ENCODE results near the gene CADM4.
A peak's percentile ranks its signal among the peaks of the same experiment; 100 is the strongest.
"Not testable (repeated sequence)": the region's sequence is repeated elsewhere in the genome, so short reads cannot be mapped to it uniquely, and the experiment has no call there.

CADM4 gene

DNA sequence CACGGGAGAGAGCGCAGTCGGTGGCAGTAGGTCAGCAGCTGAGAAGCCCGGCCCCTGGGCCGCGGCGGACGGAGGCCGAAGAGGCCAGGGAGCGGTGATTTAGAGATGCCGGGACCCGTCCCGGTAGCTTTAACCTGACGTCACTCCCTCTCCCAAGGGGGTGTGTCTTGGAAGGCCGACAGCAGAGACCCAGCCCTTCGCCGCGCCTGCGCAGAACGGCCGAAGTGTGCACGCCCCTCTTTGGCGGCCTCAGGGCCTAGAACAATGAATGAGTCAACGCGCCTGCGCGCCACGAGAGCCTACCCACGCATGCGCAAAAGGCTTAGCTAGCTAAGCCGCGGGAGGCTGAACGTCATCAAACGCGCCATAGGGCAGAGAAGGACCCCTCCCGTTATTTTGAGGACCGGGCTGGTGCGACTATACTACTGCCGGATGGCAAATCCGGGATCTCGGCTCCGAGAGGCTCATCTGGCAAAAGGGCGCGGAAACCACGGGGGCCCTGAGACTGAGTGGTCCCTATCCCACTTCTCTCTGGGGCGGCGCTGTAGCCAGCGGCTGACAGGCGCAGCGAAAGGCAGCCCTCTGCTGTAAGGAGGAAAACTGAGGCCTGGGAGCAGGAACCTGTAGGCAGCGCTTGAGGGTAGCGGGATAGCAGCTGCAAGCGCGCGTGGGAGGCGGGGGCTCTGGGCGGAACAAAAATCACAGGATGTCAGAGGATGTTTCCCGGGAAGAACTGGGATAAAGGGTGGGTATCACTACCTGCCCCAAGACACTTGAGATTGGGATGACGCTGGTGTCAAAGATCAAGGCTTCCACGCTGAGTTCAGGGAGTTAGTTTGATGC lies 43.4 kb downstream of the CADM4 start, which contains the start of the genes IRGQ and ZNF576:
Gene IRGQ (minus strand): TSS at position 136 of the 843 bp plus-strand sequence. CDS start 796 bp downstream, outside the sequence.
Gene ZNF576 (plus strand): TSS at position 597 of the 843 bp plus-strand sequence. CDS start 514 bp downstream, outside the sequence.
- peak within 1 kb of the TSS; percentile 100 for H3K27ac Mint-ChIP-seq
- H3K9me3 Mint-ChIP-seq, result no peaks in the 10 kb centered on the region
- H3K4me3 Mint-ChIP-seq, result peak within 1 kb of the TSS; percentile 100
- peaks cover 39% of the 10 kb centered on the region for H3K4me1 Mint-ChIP-seq (ENCODE audit: low read depth)
- no peaks in the 10 kb centered on the region for H3K27me3 Mint-ChIP-seq
- DNase-seq, result peak; percentile 100
- peaks cover 85% of the 10 kb centered on the region for H3K36me3 Mint-ChIP-seq (ENCODE audit: low read depth)

DNA sequence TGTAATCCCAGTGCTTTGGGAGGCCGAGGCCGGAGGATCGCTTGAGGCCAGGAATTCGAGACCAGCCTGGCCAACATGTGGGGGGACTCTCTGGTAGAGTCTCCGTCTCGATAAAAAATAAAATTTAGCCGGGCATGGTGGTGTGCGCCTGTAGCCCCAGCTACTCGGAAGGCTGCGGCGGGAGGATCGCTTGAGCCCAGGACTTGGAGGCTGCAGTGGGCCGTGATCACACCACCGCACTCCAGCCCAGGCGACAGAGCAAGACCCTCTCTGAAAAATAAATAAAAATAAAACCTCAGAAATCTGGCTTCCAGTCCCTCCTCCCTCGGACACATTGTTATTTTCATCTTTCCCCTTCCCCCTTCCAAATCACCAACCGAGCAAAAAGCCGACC lies 44.0 kb downstream of the CADM4 start:
- peak overlapping the region; percentile 100 for H3K4me3 Mint-ChIP-seq
- peak overlapping the region; percentile 100 for H3K27ac Mint-ChIP-seq
- H3K36me3 Mint-ChIP-seq (ENCODE audit: low read depth), result peaks cover 85% of the 10 kb centered on the region
- no peaks in the 10 kb centered on the region for H3K27me3 Mint-ChIP-seq
- no peaks in the 10 kb centered on the region for H3K9me3 Mint-ChIP-seq
- DNase-seq, result no peak
- H3K4me1 Mint-ChIP-seq (ENCODE audit: low read depth), result peaks cover 39% of the 10 kb centered on the region

DNA sequence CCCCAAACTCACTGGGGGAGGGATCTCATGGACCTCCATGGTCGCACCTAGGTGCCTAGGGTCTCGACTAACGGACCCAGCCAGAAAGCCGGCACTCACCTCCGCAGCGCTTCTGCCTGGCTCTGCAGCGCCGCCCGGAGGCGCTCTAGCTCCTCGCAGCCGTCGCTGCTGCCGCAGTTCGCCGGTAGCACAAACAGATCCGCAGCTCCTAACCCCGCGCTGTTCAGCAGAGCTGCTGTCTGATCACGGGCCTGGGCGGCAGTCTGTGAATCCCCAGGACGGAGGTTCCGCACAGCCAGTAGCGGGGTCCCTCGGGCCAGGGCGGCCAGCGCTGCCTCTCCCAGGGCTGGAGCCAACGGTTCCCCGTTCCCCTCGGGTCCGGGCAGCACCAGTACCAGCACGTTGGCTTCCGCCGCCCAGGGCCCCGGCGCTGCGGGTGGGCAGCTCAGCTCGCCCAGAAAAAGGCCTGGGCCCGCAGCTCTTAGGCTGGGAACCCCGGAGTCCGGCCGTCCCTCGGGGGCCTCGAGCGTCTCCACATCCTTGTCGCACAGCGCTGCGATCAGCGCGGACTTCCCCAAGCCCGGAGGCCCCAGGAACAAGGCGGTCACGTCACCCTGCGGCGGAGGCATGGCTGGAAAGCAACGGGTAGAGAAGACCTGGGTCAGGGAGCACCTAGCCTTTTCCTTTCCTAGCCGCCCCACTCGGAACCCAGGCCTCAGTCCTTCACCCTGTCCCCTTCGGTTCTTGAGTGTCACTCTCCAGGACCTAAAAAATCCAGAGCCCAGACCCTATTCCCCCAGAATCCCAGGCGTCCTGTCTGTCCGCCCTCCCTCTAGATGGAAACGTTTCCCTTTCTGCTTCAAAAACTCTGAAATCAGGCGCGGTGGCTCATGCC lies 44.7 kb downstream of the CADM4 start:
- peaks cover 85% of the 10 kb centered on the region for H3K36me3 Mint-ChIP-seq (ENCODE audit: low read depth)
- no peaks in the 10 kb centered on the region for H3K27me3 Mint-ChIP-seq
- DNase-seq, result peak; percentile 82
- no peaks in the 10 kb centered on the region for H3K9me3 Mint-ChIP-seq
- H3K4me1 Mint-ChIP-seq (ENCODE audit: low read depth), result peaks cover 41% of the 10 kb centered on the region
- peak overlapping the region; percentile 100 for H3K27ac Mint-ChIP-seq
- H3K4me3 Mint-ChIP-seq, result peak overlapping the region; percentile 100

DNA sequence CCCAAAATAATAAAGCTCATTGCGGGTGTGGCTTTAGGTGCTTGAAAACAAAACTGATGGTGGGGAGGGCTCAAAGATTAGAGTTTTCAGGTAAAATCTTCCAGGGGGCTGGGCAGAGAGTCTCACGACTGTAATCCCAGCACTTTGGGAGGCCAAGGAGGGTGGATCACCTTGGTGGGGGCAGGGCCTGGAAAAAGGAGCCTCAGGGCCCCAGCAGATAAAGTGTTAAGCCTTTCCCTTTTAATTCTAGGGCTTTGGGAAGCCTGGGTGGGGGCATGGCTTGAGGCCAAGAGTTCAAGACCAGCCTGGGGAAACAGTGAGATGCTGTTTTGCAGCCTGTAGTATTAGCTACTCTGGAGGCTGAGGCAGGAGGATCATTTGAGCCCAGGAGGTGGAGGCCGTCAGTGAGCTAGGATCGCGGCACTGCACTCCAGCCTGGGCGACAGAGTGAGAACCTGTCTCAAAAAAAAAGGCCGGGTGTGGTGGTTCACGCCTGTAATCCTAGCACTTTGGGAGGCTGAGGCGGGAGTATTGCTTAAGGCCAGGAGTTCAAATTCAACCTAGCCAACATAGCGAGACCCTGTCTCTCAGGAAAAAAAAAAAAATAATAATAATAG lies 45.5 kb downstream of the CADM4 start:
- Mint-ChIP-seq H3K9me3 (no peaks in the 10 kb centered on the region), H3K4me1 (ENCODE audit: low read depth) (peaks cover 42% of the 10 kb centered on the region)

DNA sequence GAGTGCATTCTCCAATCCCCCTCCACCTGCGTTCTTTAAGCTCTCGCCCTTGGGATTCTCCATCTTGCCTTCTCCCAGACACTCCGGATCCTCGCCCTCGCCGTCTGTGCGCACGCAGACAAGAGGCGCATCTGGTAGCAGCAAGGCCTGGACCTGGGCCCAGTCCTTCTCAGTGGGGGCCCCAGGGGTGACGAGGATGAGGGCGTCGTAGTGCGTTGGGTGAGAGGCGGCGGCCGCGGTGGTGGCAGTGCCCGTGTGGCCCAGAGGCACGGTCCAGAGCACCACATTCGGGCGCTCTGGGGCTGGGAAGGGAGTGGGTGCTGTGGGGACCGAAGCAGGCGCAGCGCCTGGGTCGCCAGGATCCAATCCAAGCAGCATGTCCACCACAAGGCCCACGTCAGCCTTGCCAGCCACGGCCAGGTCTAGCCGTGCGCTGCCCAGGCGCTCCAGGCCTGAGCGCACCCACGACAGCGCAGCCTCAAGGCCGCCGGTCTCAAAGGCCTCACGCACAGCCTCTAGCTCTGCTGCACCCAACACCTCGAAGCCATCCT lies 46.8 kb downstream of the CADM4 start:
- Mint-ChIP-seq H3K4me1 (ENCODE audit: low read depth) (peaks cover 31% of the 10 kb centered on the region), H3K27ac (no peak overlapping the region), H3K9me3 (no peaks in the 10 kb centered on the region), H3K4me3 (no peak overlapping the region), H3K27me3 (no peaks in the 10 kb centered on the region), H3K36me3 (ENCODE audit: low read depth) (peaks cover 77% of the 10 kb centered on the region)
- no peak for DNase-seq

More for the DNA sequence above, 45.5 kb downstream of the CADM4 start:
- Mint-ChIP-seq H3K27me3 (no peaks in the 10 kb centered on the region), H3K36me3 (ENCODE audit: low read depth) (peaks cover 82% of the 10 kb centered on the region), H3K4me3 (peak overlapping the region; percentile 100), H3K27ac (peak overlapping the region; percentile 57)
- DNase-seq, result no peak

DNA sequence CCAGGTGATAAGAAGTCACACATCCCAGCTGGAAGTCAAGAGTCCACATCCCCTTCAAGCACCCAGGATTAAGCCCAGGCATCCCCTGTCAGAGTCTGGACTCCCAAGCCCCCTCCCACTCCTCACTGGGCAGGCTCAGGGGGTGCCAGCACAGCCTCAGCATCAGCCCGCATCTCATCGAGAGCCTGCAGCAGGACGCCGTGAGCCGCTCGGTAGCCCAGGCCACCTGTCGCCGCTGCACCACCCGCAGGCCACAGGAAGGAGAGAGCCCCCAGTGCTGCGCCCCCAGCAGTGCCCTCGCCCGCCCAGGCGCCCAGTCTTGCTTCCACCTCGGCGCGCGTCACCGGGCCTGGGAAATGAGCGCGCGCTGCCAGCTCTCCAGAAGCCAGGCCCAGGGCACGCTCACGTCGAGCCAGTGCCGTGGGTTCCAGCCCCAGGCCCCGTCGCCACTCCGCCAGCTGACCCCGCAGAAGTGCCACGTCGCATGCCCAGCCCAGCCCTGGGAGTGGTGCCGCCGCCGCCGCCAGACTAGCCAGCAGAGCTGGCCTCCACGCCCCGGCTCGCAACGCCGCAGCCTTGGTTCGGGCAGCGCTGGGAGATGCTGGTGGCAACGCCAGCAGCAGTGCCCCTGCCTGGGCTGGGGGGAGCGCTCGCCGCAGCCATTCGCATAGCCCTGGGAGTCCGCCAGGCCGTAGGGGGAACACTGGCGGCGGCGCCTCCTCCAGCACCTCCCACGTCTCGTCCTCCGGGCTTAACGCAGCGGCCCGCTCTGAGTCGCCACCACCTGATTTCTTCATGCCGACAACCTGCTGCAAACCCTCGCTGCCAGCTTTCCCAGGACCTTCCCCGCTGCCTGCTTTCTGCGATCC lies 47.5 kb downstream of the CADM4 start:
- no peak for DNase-seq
- Mint-ChIP-seq H3K36me3 (ENCODE audit: low read depth) (peaks cover 72% of the 10 kb centered on the region), H3K4me3 (no peak overlapping the region), H3K27me3 (no peaks in the 10 kb centered on the region), H3K27ac (no peak overlapping the region), H3K9me3 (no peaks in the 10 kb centered on the region), H3K4me1 (ENCODE audit: low read depth) (peaks cover 24% of the 10 kb centered on the region)

DNA sequence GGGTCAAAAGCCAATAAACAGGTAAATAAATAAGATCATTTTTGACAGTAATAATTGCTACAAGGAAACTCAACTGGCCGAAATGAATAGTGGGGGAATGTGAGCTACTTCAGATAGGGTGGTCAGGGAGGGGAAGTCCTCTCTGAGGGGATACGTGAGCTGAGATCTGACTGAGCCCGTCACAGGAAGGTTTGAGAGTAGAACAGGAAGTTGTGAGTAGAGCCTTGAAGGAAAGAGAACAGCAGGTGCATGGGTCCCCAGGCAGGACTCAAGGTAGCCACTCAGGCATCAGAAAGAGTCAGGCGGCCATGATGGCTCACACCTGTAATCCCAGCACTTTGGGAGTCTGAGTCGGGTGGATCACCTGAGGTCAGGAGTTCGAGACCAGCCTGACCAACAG lies 50.0 kb downstream of the CADM4 start:
- H3K4me3 Mint-ChIP-seq, result no peak overlapping the region
- no peak for DNase-seq
- no peaks in the 10 kb centered on the region for H3K27me3 Mint-ChIP-seq
- H3K27ac Mint-ChIP-seq, result peak overlapping the region; percentile 56
- H3K9me3 Mint-ChIP-seq, result no peaks in the 10 kb centered on the region
- H3K36me3 Mint-ChIP-seq (ENCODE audit: low read depth), result peaks cover 67% of the 10 kb centered on the region
- H3K4me1 Mint-ChIP-seq (ENCODE audit: low read depth), result peaks cover 17% of the 10 kb centered on the region

DNA sequence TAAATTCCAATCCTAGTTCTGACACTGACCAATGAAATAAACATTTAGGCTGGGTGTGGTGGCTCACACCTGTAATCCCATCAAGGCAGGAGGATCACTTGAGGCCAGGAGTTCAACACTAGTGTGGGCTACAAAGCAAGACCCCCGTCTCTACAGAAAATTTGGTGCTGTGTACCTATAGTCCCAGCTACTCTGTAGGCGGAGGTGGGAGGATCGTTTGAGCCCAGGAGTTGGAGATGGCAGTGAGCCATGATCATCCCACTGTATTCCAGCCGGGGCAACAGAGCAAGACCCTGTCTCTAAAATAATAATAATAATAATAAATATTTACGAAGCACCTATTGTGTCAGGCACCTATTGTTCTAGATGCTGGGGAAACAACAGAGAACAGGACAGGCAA lies 50.4 kb downstream of the CADM4 start:
- no peak overlapping the region for H3K4me3 Mint-ChIP-seq
- H3K4me1 Mint-ChIP-seq (ENCODE audit: low read depth), result peaks cover 19% of the 10 kb centered on the region
- H3K27me3 Mint-ChIP-seq, result no peaks in the 10 kb centered on the region
- H3K36me3 Mint-ChIP-seq (ENCODE audit: low read depth), result peaks cover 63% of the 10 kb centered on the region
- no peaks in the 10 kb centered on the region for H3K9me3 Mint-ChIP-seq
- DNase-seq, result no peak
- H3K27ac Mint-ChIP-seq, result no peak overlapping the region

DNA sequence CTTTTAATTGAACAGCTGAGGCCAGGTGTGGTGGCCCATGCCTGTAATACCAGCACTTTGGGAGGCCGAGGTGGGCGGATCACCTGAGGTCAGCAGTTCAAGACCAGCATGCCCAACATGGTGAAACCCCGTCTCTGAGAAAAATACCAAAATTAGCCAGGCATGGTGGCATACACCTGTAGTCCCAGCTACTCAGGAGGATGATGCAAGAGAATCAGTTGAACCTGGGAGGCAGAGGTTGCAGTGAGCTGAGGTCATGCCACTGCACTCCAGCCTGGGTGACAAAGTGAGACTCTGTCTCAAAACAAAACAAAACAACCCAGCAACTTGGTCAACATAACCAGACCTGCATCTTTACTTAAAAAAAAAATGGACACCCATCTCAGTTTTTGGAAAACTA lies 52.6 kb downstream of the CADM4 start:
- not testable (repeated sequence) for H3K9me3 Mint-ChIP-seq, DNase-seq, H3K27ac Mint-ChIP-seq, H3K27me3 Mint-ChIP-seq, H3K4me3 Mint-ChIP-seq
- peaks cover 46% of the 10 kb centered on the region for H3K36me3 Mint-ChIP-seq (ENCODE audit: low read depth)
- peaks cover 13% of the 10 kb centered on the region for H3K4me1 Mint-ChIP-seq (ENCODE audit: low read depth)

DNA sequence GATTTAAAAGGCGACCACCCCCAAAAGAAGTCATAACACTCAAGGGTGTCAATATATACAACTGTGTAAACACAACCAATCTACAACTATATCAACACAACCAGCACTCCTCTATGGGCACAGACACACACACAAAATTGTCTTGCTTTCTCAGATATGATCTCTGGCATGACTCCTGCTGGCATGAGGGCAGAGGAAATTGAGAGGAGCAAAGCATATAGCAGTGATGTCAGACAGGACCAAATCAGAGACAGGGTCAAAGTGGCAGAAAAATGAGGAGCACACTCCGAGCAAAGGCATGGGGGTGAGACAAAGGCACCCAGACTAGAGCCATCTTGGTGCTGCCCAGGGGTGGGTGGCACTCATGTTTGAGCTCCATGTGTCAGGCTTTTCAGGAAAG lies 53.3 kb downstream of the CADM4 start:
- Mint-ChIP-seq H3K4me1 (ENCODE audit: low read depth) (peaks cover 13% of the 10 kb centered on the region), H3K27ac (no peak overlapping the region), H3K36me3 (ENCODE audit: low read depth) (peaks cover 41% of the 10 kb centered on the region), H3K9me3 (no peaks in the 10 kb centered on the region), H3K27me3 (no peaks in the 10 kb centered on the region), H3K4me3 (no peak overlapping the region)
- DNase-seq, result no peak

DNA sequence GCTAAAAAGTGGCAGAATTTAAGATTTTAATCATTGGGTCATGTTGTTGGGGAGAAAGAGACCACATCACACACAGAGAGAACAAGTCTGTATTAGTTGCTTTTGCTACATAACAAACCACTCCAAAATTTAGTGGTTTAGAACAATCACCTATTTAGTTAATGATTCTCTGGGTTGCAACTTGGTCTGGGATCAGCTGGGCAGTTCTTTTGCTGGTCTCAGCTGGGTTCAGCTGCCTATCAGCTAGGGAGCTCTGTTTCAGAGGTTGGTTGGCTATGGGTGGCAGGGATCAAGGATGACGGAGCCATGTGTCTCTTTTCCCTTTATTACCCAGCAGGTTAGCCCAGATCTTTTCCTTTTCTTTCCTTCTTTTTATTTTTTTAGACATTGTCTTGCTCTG lies 55.2 kb downstream of the CADM4 start:
- no peak for DNase-seq
- H3K4me3 Mint-ChIP-seq, result no peak overlapping the region
- H3K4me1 Mint-ChIP-seq (ENCODE audit: low read depth), result peaks cover 12% of the 10 kb centered on the region
- peak overlapping the region; percentile 75 for H3K27ac Mint-ChIP-seq
- H3K36me3 Mint-ChIP-seq (ENCODE audit: low read depth), result peaks cover 26% of the 10 kb centered on the region
- no peaks in the 10 kb centered on the region for H3K9me3 Mint-ChIP-seq
- H3K27me3 Mint-ChIP-seq, result no peaks in the 10 kb centered on the region

DNA sequence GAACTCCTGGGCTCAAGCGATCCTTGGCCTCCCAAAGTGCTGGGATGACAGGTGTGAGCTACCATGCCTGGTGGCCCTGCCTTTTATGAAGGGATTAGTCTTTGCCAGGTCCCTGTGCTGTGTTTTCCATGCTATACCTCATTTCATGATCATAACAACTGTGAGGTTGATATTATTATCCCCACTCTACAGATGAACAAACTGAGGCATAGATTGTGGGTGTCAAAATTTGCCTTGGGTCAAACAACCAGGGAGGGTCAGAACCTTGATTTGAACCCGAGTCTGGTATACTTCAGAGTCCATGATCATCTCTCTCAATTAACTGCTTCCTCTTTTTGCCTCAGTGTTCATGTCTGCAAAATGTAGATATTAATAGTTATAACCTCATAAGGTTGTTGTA lies 57.2 kb downstream of the CADM4 start:
- no peak overlapping the region for H3K4me3 Mint-ChIP-seq
- no peak overlapping the region for H3K27ac Mint-ChIP-seq
- no peak for DNase-seq
- H3K27me3 Mint-ChIP-seq, result no peaks in the 10 kb centered on the region
- no peaks in the 10 kb centered on the region for H3K9me3 Mint-ChIP-seq
- H3K36me3 Mint-ChIP-seq (ENCODE audit: low read depth), result peaks cover 17% of the 10 kb centered on the region
- peaks cover 17% of the 10 kb centered on the region for H3K4me1 Mint-ChIP-seq (ENCODE audit: low read depth)

DNA sequence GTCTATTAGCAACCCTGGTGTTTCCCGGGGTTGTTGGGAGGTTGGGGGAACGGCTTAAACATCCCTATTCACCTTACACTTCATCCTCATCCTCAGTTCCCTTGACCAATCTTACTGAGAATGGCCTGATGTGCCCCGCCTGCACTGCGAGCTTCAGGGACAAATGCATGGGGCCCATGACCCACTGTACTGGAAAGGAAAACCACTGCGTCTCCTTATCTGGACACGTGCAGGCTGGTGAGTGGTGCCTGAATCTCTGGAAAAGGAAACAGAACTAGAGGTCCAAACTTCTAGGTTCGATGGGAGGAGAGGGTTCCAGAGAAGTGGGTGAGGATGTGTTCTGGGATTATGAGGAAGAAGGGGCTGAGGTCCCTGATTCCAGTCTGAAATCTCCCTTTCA lies 58.2 kb downstream of the CADM4 start:
- H3K4me3 Mint-ChIP-seq, result peak overlapping the region; percentile 26
- H3K27me3 Mint-ChIP-seq, result no peaks in the 10 kb centered on the region
- peaks cover 10% of the 10 kb centered on the region for H3K36me3 Mint-ChIP-seq (ENCODE audit: low read depth)
- H3K4me1 Mint-ChIP-seq (ENCODE audit: low read depth), result peaks cover 18% of the 10 kb centered on the region
- DNase-seq, result no peak
- no peak overlapping the region for H3K27ac Mint-ChIP-seq
- H3K9me3 Mint-ChIP-seq, result no peaks in the 10 kb centered on the region
